ENCODE results near the gene GPR42. TPM values are rescaled to one million over a fixed set of nuclear protein-coding genes. Genes with fewer than 3 reads are reported as not detected.
"Not testable (repeated sequence)": the region's sequence is repeated elsewhere in the genome, so short reads cannot be mapped to it uniquely, and the experiment has no call there.

GPR42 gene
- total RNA-seq, 1 donor from 2014 or later: not detected

GRCh38 chr19:35349614-35350521 lies 21.0 kb upstream of the GPR42 start:
- H3K4me3 Mint-ChIP-seq: no peak overlapping the region
- no peaks in the 10 kb centered on the region for H3K9me3 Mint-ChIP-seq
- peak overlapping the region; percentile 24 for H3K27ac Mint-ChIP-seq
- H3K4me1 Mint-ChIP-seq (ENCODE audit: low read depth): peaks cover 43% of the 10 kb centered on the region
- intact Hi-C loops (cut with micrococcal nuclease): loop anchor here (5.0 kb wide), 2 partner anchors 143 to 208 kb away; partner anchors contain the start of gene FXYD7
- H3K27me3 Mint-ChIP-seq (ENCODE audit: insufficient read depth): peaks cover 2% of the 10 kb centered on the region
- no peak for DNase-seq (ENCODE audit: low spot score)
- no peaks in the 10 kb centered on the region for H3K36me3 Mint-ChIP-seq (ENCODE audit: low read depth)

GRCh38 chr19:35350591-35350990 lies 20.3 kb upstream of the GPR42 start:
- no peak for DNase-seq (ENCODE audit: low spot score)
- H3K4me1 Mint-ChIP-seq (ENCODE audit: low read depth): peaks cover 41% of the 10 kb centered on the region
- no peaks in the 10 kb centered on the region for H3K9me3 Mint-ChIP-seq
- H3K36me3 Mint-ChIP-seq (ENCODE audit: low read depth): no peaks in the 10 kb centered on the region
- no peak overlapping the region for H3K27ac Mint-ChIP-seq
- intact Hi-C loops (cut with micrococcal nuclease): no loop called here
- H3K27me3 Mint-ChIP-seq (ENCODE audit: insufficient read depth): peaks cover 2% of the 10 kb centered on the region
- H3K4me3 Mint-ChIP-seq: no peak overlapping the region

- Mint-ChIP-seq H3K36me3 (ENCODE audit: low read depth) (no peaks in the 10 kb centered on the region), H3K4me1 (ENCODE audit: low read depth) (peaks cover 31% of the 10 kb centered on the region), H3K9me3 (no peaks in the 10 kb centered on the region), H3K27ac (no peak overlapping the region), H3K4me3 (no peak overlapping the region), H3K27me3 (ENCODE audit: insufficient read depth) (peaks cover 2% of the 10 kb centered on the region)
- intact Hi-C loops (cut with micrococcal nuclease): loop anchor here (1.0 to 2.0 kb wide), 3 partner anchors 53 to 241 kb away; no protein-coding TSS in a partner anchor
- no peak for DNase-seq (ENCODE audit: low spot score)
Measured at GRCh38 chr19:35351411-35352176, 19.3 kb upstream of the GPR42 start.

GRCh38 chr19:35352177-35352447 lies 18.8 kb upstream of the GPR42 start:
- H3K4me3 Mint-ChIP-seq: no peak overlapping the region
- no peak overlapping the region for H3K27ac Mint-ChIP-seq
- peaks cover 2% of the 10 kb centered on the region for H3K27me3 Mint-ChIP-seq (ENCODE audit: insufficient read depth)
- H3K36me3 Mint-ChIP-seq (ENCODE audit: low read depth): no peaks in the 10 kb centered on the region
- no peaks in the 10 kb centered on the region for H3K9me3 Mint-ChIP-seq
- H3K4me1 Mint-ChIP-seq (ENCODE audit: low read depth): peaks cover 26% of the 10 kb centered on the region
- no peak for DNase-seq (ENCODE audit: low spot score)
- intact Hi-C loops (cut with micrococcal nuclease): loop anchor here (1.0 to 2.0 kb wide), 3 partner anchors 53 to 240 kb away; no protein-coding TSS in a partner anchor

- Mint-ChIP-seq H3K4me1 (ENCODE audit: low read depth) (peaks cover 25% of the 10 kb centered on the region), H3K27me3 (ENCODE audit: insufficient read depth) (peaks cover 2% of the 10 kb centered on the region), H3K4me3 (no peak overlapping the region), H3K36me3 (ENCODE audit: low read depth) (no peaks in the 10 kb centered on the region), H3K9me3 (no peaks in the 10 kb centered on the region), H3K27ac (peak overlapping the region; percentile 62)
- DNase-seq (ENCODE audit: low spot score): peak; percentile 55
- intact Hi-C loops (cut with micrococcal nuclease): loop anchor here (1.0 to 2.0 kb wide), 4 partner anchors 52 to 240 kb away; no protein-coding TSS in a partner anchor
Measured at GRCh38 chr19:35352448-35353304, 18.2 kb upstream of the GPR42 start.

- peaks cover 23% of the 10 kb centered on the region for H3K4me1 Mint-ChIP-seq (ENCODE audit: low read depth)
- no peak overlapping the region for H3K27ac Mint-ChIP-seq
- H3K4me3 Mint-ChIP-seq: no peak overlapping the region
- intact Hi-C loops (cut with micrococcal nuclease): loop anchor here (1.0 to 2.0 kb wide), 2 partner anchors 51 to 142 kb away; no protein-coding TSS in a partner anchor
- DNase-seq (ENCODE audit: low spot score): no peak
- H3K36me3 Mint-ChIP-seq (ENCODE audit: low read depth): no peaks in the 10 kb centered on the region
- peaks cover 2% of the 10 kb centered on the region for H3K27me3 Mint-ChIP-seq (ENCODE audit: insufficient read depth)
- no peaks in the 10 kb centered on the region for H3K9me3 Mint-ChIP-seq
Measured at GRCh38 chr19:35353635-35354034, 17.2 kb upstream of the GPR42 start.

GRCh38 chr19:35354898-35355297 lies 16.0 kb upstream of the GPR42 start:
- no peak overlapping the region for H3K27ac Mint-ChIP-seq
- no peaks in the 10 kb centered on the region for H3K36me3 Mint-ChIP-seq (ENCODE audit: low read depth)
- no peak for DNase-seq (ENCODE audit: low spot score)

GRCh38 chr19:35355791-35356460 lies 14.9 kb upstream of the GPR42 start:
- no peak for DNase-seq (ENCODE audit: low spot score)
- Mint-ChIP-seq H3K27me3 (ENCODE audit: insufficient read depth) (peaks cover under 1% of the 10 kb centered on the region), H3K36me3 (ENCODE audit: low read depth) (no peaks in the 10 kb centered on the region), H3K27ac (no peak overlapping the region), H3K4me1 (ENCODE audit: low read depth) (peaks cover 19% of the 10 kb centered on the region), H3K4me3 (no peak overlapping the region), H3K9me3 (no peaks in the 10 kb centered on the region)
- intact Hi-C loops (cut with micrococcal nuclease): no loop called here

More at GRCh38 chr19:35354898-35355297, 16.0 kb upstream of the GPR42 start:
- Mint-ChIP-seq H3K4me3 (no peak overlapping the region), H3K4me1 (ENCODE audit: low read depth) (peaks cover 19% of the 10 kb centered on the region), H3K9me3 (no peaks in the 10 kb centered on the region), H3K27me3 (ENCODE audit: insufficient read depth) (peaks cover 2% of the 10 kb centered on the region)
- intact Hi-C loops (cut with micrococcal nuclease): no loop called here

GRCh38 chr19:35357867-35358573 lies 12.8 kb upstream of the GPR42 start, which contains the start of gene FFAR3:
Gene FFAR3, plus strand, starts transcription at chr19:35358460. Its CDS starts 431 bp downstream, at chr19:35358891.
- Mint-ChIP-seq H3K27me3 (ENCODE audit: insufficient read depth) (peaks cover 8% of the 10 kb centered on the region), H3K27ac (no peak within 1 kb of the TSS), H3K36me3 (ENCODE audit: low read depth) (no peaks in the 10 kb centered on the region), H3K4me3 (no peak within 1 kb of the TSS), H3K9me3 (no peaks in the 10 kb centered on the region), H3K4me1 (ENCODE audit: low read depth) (peaks cover 13% of the 10 kb centered on the region)
- intact Hi-C loops (cut with micrococcal nuclease): no loop called here
- DNase-seq (ENCODE audit: low spot score): no peak

GRCh38 chr19:35358834-35359233 lies 12.0 kb upstream of the GPR42 start:
- H3K9me3 Mint-ChIP-seq; H3K36me3 Mint-ChIP-seq (ENCODE audit: low read depth); DNase-seq (ENCODE audit: low spot score); H3K27me3 Mint-ChIP-seq (ENCODE audit: insufficient read depth); H3K4me3 Mint-ChIP-seq; intact Hi-C loops (cut with micrococcal nuclease); H3K27ac Mint-ChIP-seq: not testable (repeated sequence)
- H3K4me1 Mint-ChIP-seq (ENCODE audit: low read depth): peaks cover 13% of the 10 kb centered on the region

- peaks cover 13% of the 10 kb centered on the region for H3K4me1 Mint-ChIP-seq (ENCODE audit: low read depth)
- H3K36me3 Mint-ChIP-seq (ENCODE audit: low read depth); H3K27ac Mint-ChIP-seq; H3K4me3 Mint-ChIP-seq; H3K27me3 Mint-ChIP-seq (ENCODE audit: insufficient read depth); intact Hi-C loops (cut with micrococcal nuclease); DNase-seq (ENCODE audit: low spot score); H3K9me3 Mint-ChIP-seq: not testable (repeated sequence)
Measured at GRCh38 chr19:35359395-35359794, 11.5 kb upstream of the GPR42 start.

All from activated T-helper 1 cell treated with anti-CD3 and anti-CD28 coated beads, Interleukin-12 subunit alpha, Interleukin-12 subunit beta, Interleukin-2, Interleukin-4 antibody, amounts not matched to agents 30 ng/mL and 10 ng/mL and 1 ng/mL, durations not matched to agents 14 hours and 24 hours and 36 hours (primary cell).